Sigmoid colon (tissue), 7 donors: ENCODE results near the gene LRRC17. TPM values are rescaled to one million over a fixed set of nuclear protein-coding genes. Genes with fewer than 3 reads are reported as not detected.
"Not testable (repeated sequence)": the region's sequence is repeated elsewhere in the genome, so short reads cannot be mapped to it uniquely, and the experiment has no call there.

ENCODE experiments used
- DNase-seq: peaks from one replicate; pipeline ENCODE4 v3.0.0-alpha.2; 2019
- H3K27ac ChIP-seq, 4 donors: fragments of 200-600 bp; sonication (generic); one replicate each; pipeline ENCODE4 v1.5.1; 2016 to 2019; ENCODE audit warnings: mild to moderate bottlenecking in 1 of 4
- H3K27me3 ChIP-seq, 3 donors: fragments of 200-600 bp; sonication (generic); one replicate each; pipeline ENCODE4 v1.5.1; 2019; ENCODE audit warnings: mild to moderate bottlenecking in 1 of 3
- H3K36me3 ChIP-seq, 4 donors: fragments of 200-600 bp; sonication (generic); one replicate each; pipeline ENCODE4 v1.5.1; 2016 to 2019
- H3K4me1 ChIP-seq, 4 donors: fragments of 200-600 bp; sonication (generic); one replicate each; pipeline ENCODE4 v1.5.1; 2017 to 2019
- H3K4me3 ChIP-seq, 4 donors: fragments of 200-600 bp; sonication (generic); one replicate each; pipeline ENCODE4 v1.5.1; 2017 to 2019; ENCODE audit warnings: mild to moderate bottlenecking in 2 of 4, moderate library complexity in 1 of 4
- H3K9me3 ChIP-seq, 4 donors: fragments of 200-600 bp in 3 of 4; sonication (generic) in 3 of 4; one replicate each; pipeline versions ENCODE4 v1.5.1 to v1.6.1; 2013 to 2019
- EP300 ChIP-seq, 4 donors: sonication (generic); formaldehyde crosslinking; IDR thresholded peaks; one replicate each; pipeline ENCODE4 v1.6.1; 2017; ENCODE audit warnings: antibody characterized with exemption in 4 of 4
- POLR2A ChIP-seq, 2 donors: fragments of 450-650 bp; IDR thresholded peaks; one replicate each; pipeline ENCODE4 v1.6.1; 2016; ENCODE audit warnings: antibody characterized with exemption in 2 of 2, mild to moderate bottlenecking in 2 of 2, moderate library complexity in 2 of 2
- POLR2AphosphoS5 ChIP-seq, 4 donors: sonication (generic); formaldehyde crosslinking; IDR thresholded peaks; one replicate each; pipeline ENCODE4 v1.6.1; 2017; ENCODE audit warnings: antibody characterized with exemption in 4 of 4
- WGBS, 2 donors: extraction: QIAGEN DNeasy Blood & Tissue Kit; methylation state at CpG; one replicate each; pipeline ENCODE4 v1.1.7; 2013; 5-methylcytosine and 5-hydroxymethylcytosine counted together
- intact Hi-C: fragments of 100-400 bp; cut with DNase I; formaldehyde crosslinking; loops from one replicate; pipeline ENCODE4 v1.15.1; 2023
- polyA plus RNA-seq, 3 donors: library from polyadenylated mRNA; stranded (reverse); fragments of 200-250 nt; gene quantifications; one replicate each; pipeline ENCODE4 v1.2.3, GENCODE V29; 2013
- total RNA-seq, 4 donors: library from RNA; depleted of rRNA; stranded (reverse); fragments of >200 nt; gene quantifications; one replicate each; pipeline ENCODE4 v1.1.0, GENCODE V29; 2016
- TF ChIP-seq, protein P1 (sequence below), 4 experiments: fragments of 450-650 bp in 3 of 4; fragments of 200-600 bp in 1 of 4; IDR thresholded peaks; one replicate each; pipeline ENCODE4 v1.5.1; 2016 to 2019; ENCODE audit warnings: antibody characterized with exemption in 4 of 4, mild to moderate bottlenecking in 3 of 4, moderate library complexity in 2 of 4
- donor health status: healthy with polysubstance abuse.
- donor health status: Bipolar disorder and iron deficiency.
- donor health status: healthy.

The LRRC17 gene
- total and polyA plus RNA-seq, 7 donors, result 0.41 to 5.5 (median 1.1) TPM; not detected in 1

GRCh38 chr7:102974366-102975236 is 61.8 kb downstream of the LRRC17 start:
- no peaks in the 10 kb centered on the region for H3K36me3 ChIP-seq
- WGBS, 2 donors, result 90 to 92% methylated on average over 15 of the region's 15 CpGs
- TF ChIP-seq, protein P1, sequence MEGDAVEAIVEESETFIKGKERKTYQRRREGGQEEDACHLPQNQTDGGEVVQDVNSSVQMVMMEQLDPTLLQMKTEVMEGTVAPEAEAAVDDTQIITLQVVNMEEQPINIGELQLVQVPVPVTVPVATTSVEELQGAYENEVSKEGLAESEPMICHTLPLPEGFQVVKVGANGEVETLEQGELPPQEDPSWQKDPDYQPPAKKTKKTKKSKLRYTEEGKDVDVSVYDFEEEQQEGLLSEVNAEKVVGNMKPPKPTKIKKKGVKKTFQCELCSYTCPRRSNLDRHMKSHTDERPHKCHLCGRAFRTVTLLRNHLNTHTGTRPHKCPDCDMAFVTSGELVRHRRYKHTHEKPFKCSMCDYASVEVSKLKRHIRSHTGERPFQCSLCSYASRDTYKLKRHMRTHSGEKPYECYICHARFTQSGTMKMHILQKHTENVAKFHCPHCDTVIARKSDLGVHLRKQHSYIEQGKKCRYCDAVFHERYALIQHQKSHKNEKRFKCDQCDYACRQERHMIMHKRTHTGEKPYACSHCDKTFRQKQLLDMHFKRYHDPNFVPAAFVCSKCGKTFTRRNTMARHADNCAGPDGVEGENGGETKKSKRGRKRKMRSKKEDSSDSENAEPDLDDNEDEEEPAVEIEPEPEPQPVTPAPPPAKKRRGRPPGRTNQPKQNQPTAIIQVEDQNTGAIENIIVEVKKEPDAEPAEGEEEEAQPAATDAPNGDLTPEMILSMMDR (IDR thresholded peaks at IDR 0.05), result no peak
- H3K9me3 ChIP-seq, result peaks cover 0 to 6% (median 0%) of the 10 kb centered on the region in 4 donors
- DNase-seq, result no peak
- no peaks in the 10 kb centered on the region for H3K4me1 ChIP-seq
- no peaks in the 10 kb centered on the region for H3K27me3 ChIP-seq
- no peak overlapping the region for H3K4me3 ChIP-seq
- H3K27ac ChIP-seq, result no peak overlapping the region
- intact Hi-C loops, result no loop called here

GRCh38 chr7:102975854-102976253 is 63.1 kb downstream of the LRRC17 start:
- no peaks in the 10 kb centered on the region for H3K27me3 ChIP-seq
- intact Hi-C loops, result no loop called here
- peaks cover 0 to 7% (median 0%) of the 10 kb centered on the region in 4 donors for H3K9me3 ChIP-seq
- no peak overlapping the region for H3K4me3 ChIP-seq
- no peaks in the 10 kb centered on the region for H3K4me1 ChIP-seq
- TF ChIP-seq POLR2AphosphoS5 (IDR thresholded peaks at IDR 0.05), result no peak
- no peak for TF ChIP-seq POLR2A (IDR thresholded peaks at IDR 0.05)
- TF ChIP-seq, protein P1 (IDR thresholded peaks at IDR 0.05), result no peak
- TF ChIP-seq EP300 (IDR thresholded peaks at IDR 0.05), result no peak
- no peak overlapping the region for H3K27ac ChIP-seq
- DNase-seq, result no peak
- H3K36me3 ChIP-seq, result no peaks in the 10 kb centered on the region
- WGBS, 2 donors, result 83 to 84% methylated on average over 8 of the region's 8 CpGs

- Histone ChIP-seq H3K9me3 (peaks cover 0 to 7% (median 0%) of the 10 kb centered on the region in 4 donors), H3K4me3 (no peak overlapping the region), H3K27ac (no peak overlapping the region), H3K36me3 (no peaks in the 10 kb centered on the region), H3K4me1 (no peaks in the 10 kb centered on the region), H3K27me3 (no peaks in the 10 kb centered on the region)
- intact Hi-C loops, result no loop called here
- no peak for TF ChIP-seq EP300 (IDR thresholded peaks at IDR 0.05)
- TF ChIP-seq POLR2AphosphoS5 (IDR thresholded peaks at IDR 0.05), result no peak
- TF ChIP-seq POLR2A (IDR thresholded peaks at IDR 0.05), result no peak
- TF ChIP-seq, protein P1 (IDR thresholded peaks at IDR 0.05), result no peak
- WGBS, 2 donors, result 92 to 93% methylated on average over 8 of the region's 8 CpGs
- no peak for DNase-seq
Observed at GRCh38 chr7:102976493-102976892, 63.7 kb downstream of the LRRC17 start.

DNA sequence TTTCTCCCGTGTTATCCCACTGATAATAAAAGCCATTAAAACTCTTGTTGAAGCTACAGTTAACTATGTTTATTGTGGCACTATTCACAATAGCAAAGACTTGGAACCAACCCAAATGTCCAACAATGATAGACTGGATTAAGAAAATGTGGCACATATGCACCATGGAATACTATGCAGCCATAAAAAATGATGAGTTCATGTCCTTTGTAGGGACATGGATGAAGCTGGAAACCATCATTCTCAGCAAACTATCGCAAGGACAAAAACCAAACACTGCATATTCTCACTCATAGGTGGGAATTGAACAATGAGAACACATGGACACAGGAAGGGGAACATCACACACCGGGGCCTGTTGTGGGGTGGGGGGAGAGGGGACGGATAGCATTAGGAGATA is 64.8 kb downstream of the LRRC17 start:
- H3K4me1 ChIP-seq, intact Hi-C loops, H3K27me3 ChIP-seq, DNase-seq, H3K4me3 ChIP-seq, H3K36me3 ChIP-seq, H3K9me3 ChIP-seq, H3K27ac ChIP-seq: not testable (repeated sequence)
- WGBS, 2 donors, result 69 to 89% methylated on average over 3 of the region's 4 CpGs

GRCh38 chr7:102978284-102978683 is 65.5 kb downstream of the LRRC17 start:
- TF ChIP-seq, protein P1 (IDR thresholded peaks at IDR 0.05), result no peak
- TF ChIP-seq EP300 (IDR thresholded peaks at IDR 0.05), result no peak
- TF ChIP-seq POLR2A (IDR thresholded peaks at IDR 0.05), result no peak
- no peak for TF ChIP-seq POLR2AphosphoS5 (IDR thresholded peaks at IDR 0.05)

More at GRCh38 chr7:102978284-102978683, 65.5 kb downstream of the LRRC17 start:
- Histone ChIP-seq H3K27me3 (no peaks in the 10 kb centered on the region), H3K4me1 (no peaks in the 10 kb centered on the region), H3K4me3 (no peak overlapping the region), H3K9me3 (peaks cover 0 to 7% (median 0%) of the 10 kb centered on the region in 4 donors), H3K27ac (no peak overlapping the region), H3K36me3 (no peaks in the 10 kb centered on the region)
- intact Hi-C loops, result no loop called here
- 83 to 90% methylated on average over 6 of the region's 6 CpGs for WGBS, 2 donors
- DNase-seq, result no peak
